ENCODE data around the gene STARD13. TPM values are rescaled to one million over a fixed set of nuclear protein-coding genes. Genes with fewer than 3 reads are reported as not detected.

Gene STARD13
- total RNA-seq, 4 donors from 2014 or later = 52.0 to 114 (median 89.2) TPM

DNA sequence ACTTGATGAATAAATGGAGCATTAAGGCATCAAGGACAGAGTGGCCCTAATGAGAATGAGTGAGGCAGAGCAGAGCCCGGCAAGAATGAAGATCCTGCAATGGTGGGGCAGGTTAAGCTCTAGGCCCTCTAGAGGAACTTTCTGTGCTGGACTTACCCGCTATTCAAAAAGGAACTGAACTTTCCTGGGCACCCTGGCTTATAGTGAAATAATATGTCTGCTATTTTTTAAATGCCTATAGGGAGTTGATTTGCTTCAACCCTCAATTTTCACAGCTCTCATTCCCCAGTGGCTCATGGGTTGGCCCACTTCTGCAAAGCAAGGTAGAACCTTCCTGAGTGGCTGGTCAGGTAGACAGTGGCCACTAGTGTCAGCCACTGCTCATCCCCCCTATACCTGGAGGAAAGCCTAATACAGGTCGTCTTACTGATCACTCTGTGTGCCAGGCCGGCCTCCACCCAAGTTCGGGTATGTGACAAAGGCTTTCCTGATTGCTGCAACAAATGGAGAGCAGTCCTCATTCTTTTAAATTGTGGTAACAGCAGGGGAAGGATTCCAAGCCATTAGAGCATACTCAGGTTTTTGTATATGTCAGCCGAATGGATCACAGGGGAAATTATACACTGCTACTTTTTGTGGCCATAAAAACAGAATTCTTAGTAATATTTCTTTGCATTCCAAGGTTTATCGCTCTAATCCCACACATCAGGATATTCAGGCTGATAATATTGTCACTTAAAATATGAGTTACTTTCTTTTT lies 166.4 kb downstream of the STARD13 start:
- peaks cover 25 to 31% of the 10 kb centered on the region in 2 donors for H3K36me3 ChIP-seq
- no peak for TF ChIP-seq POLR2A (IDR thresholded peaks at IDR 0.05)
- TF ChIP-seq, protein P1, sequence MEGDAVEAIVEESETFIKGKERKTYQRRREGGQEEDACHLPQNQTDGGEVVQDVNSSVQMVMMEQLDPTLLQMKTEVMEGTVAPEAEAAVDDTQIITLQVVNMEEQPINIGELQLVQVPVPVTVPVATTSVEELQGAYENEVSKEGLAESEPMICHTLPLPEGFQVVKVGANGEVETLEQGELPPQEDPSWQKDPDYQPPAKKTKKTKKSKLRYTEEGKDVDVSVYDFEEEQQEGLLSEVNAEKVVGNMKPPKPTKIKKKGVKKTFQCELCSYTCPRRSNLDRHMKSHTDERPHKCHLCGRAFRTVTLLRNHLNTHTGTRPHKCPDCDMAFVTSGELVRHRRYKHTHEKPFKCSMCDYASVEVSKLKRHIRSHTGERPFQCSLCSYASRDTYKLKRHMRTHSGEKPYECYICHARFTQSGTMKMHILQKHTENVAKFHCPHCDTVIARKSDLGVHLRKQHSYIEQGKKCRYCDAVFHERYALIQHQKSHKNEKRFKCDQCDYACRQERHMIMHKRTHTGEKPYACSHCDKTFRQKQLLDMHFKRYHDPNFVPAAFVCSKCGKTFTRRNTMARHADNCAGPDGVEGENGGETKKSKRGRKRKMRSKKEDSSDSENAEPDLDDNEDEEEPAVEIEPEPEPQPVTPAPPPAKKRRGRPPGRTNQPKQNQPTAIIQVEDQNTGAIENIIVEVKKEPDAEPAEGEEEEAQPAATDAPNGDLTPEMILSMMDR (IDR thresholded peaks at IDR 0.05) = peak in 1 of 6 experiments; percentile 17
- 74 to 80% methylated on average over 7 of the region's 7 CpGs for WGBS, 2 donors
- no peaks in the 10 kb centered on the region for H3K9me3 ChIP-seq
- intact Hi-C loops (cut with DNase I) = no loop called here
- no peak overlapping the region for H3K4me3 ChIP-seq (replicated peaks in 1 of 3)
- H3K27ac ChIP-seq = peak overlapping the region; percentile 50 to 74 (median 73)
- no peaks in the 10 kb centered on the region for H3K27me3 ChIP-seq
- DNase-seq = peak; percentile 49 to 57
- H3K4me1 ChIP-seq = peaks cover 27 to 36% of the 10 kb centered on the region in 2 donors

DNA sequence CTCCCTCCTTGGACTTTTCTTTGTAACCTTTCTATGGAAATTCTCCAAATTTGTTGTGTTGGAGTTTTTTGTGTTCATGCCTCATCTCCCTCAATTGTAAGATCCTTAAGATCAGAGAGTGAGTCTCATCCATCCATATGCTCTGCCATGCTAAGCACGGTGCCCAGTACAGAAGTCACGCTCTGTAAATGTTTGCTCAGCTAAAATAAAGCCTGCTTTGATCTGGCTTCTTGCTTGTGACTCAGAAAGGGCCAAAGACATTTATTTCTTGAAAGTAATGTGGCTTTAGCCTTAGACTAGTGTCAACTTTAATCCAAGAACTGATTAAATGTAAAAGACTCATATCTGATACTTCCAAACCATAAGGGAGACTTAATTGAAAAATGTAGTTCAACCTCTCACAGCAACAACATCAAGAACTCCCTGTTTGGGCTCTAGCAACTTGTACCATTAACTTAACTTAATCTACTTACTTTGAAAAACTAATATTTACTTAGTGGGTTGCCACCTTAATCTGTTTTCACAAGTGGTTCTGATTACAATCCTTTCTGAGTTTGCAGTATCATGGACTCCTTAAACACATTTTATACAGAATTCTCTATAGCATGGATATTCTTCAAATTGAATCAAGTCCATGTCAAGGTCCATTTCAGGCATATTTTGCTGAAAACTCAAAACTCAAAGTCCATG lies 169.1 kb downstream of the STARD13 start:
- 90 to 92% methylated on average over 2 of the region's 2 CpGs for WGBS, 2 donors
- no peak for DNase-seq
- intact Hi-C loops (cut with DNase I) = no loop called here
- no peaks in the 10 kb centered on the region for H3K27me3 ChIP-seq
- no peak overlapping the region for H3K4me3 ChIP-seq (replicated peaks in 1 of 3)
- TF ChIP-seq POLR2A (IDR thresholded peaks at IDR 0.05) = no peak
- peaks cover 39 to 57% of the 10 kb centered on the region in 2 donors for H3K36me3 ChIP-seq
- no peaks in the 10 kb centered on the region for H3K9me3 ChIP-seq
- peak overlapping the region in 1 of 3 donors; percentile 33 for H3K27ac ChIP-seq
- peaks cover 17 to 24% of the 10 kb centered on the region in 2 donors for H3K4me1 ChIP-seq

DNA sequence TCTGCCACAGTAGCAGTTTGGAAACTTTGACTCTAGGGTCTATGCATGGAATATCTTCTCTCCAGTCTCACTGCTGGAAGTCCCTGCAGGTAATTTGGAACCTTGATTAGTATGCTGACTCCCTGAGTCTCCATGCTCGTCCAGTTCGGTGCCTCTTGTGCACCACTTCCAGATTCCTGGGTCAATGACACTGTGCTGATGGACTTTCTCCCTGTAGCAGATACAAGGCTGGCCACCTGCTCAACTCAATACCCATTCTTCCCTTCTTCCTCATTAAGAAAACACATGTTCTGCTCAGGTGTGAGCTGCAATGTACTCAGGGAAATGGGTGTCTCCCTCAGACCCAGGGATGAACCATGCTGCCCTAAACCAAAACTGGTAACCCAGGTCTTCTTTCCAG lies 170.3 kb downstream of the STARD13 start:
- peaks cover 17 to 33% of the 10 kb centered on the region in 2 donors for H3K4me1 ChIP-seq
- peak overlapping the region in 1 of 3 donors; percentile 33 for H3K27ac ChIP-seq
- H3K36me3 ChIP-seq = peaks cover 41 to 60% of the 10 kb centered on the region in 2 donors
- intact Hi-C loops (cut with DNase I) = no loop called here
- no peak for DNase-seq
- no peak for TF ChIP-seq POLR2A (IDR thresholded peaks at IDR 0.05)
- TF ChIP-seq, protein P1 (IDR thresholded peaks at IDR 0.05) = no peak
- H3K4me3 ChIP-seq (replicated peaks in 1 of 3) = no peak overlapping the region
- WGBS, 2 donors = 90 to 93% methylated on average over 2 of the region's 2 CpGs
- no peaks in the 10 kb centered on the region for H3K27me3 ChIP-seq
- H3K9me3 ChIP-seq = no peaks in the 10 kb centered on the region

DNA sequence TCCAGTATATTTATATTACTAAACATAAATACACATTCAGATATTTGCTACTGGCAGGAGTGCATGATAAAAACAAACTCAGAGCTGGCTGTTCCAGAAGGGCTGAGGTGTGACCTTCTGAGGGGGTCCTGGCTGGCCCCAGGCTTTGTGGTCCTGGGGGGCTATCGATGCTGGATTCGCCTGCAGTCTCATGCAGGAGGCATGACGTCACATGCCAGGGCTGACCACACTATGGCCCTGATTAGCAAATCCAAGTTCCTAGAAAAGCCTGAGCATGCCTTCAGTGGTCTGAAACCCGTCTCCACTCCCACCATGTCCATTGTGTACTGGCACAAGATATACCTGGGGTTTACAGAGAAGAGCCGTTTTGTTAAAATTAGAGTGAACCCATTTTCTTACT lies 171.4 kb downstream of the STARD13 start:
- no peaks in the 10 kb centered on the region for H3K9me3 ChIP-seq
- intact Hi-C loops (cut with DNase I) = no loop called here
- TF ChIP-seq, protein P1 (IDR thresholded peaks at IDR 0.05) = no peak
- no peak for TF ChIP-seq POLR2A (IDR thresholded peaks at IDR 0.05)
- WGBS, 2 donors = 91 to 98% methylated on average over 5 of the region's 5 CpGs
- H3K4me3 ChIP-seq (replicated peaks in 1 of 3) = no peak overlapping the region
- peaks cover 8 to 30% of the 10 kb centered on the region in 2 donors for H3K4me1 ChIP-seq
- H3K36me3 ChIP-seq = peaks cover 50 to 69% of the 10 kb centered on the region in 2 donors
- DNase-seq = no peak
- no peak overlapping the region for H3K27ac ChIP-seq
- no peaks in the 10 kb centered on the region for H3K27me3 ChIP-seq

DNA sequence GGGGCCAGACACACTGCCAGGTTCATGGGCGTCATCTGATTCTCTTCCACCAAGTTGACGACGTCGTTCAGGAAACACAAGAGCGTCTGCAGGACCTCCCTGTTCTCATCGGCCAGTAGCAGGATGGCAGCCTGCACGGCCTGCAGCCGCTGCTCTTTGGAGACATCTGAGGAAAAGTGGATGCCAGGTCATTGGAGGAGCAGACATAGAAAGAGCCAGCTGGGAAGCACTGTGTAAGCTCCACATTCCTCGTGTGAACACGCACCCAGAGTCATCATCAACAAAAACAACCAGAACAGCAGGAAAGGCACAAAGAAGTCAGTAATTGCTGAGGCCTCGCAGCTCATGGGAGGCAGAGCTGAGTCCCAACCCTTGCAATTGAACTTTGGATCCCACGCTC lies 172.8 kb downstream of the STARD13 start:
- Histone ChIP-seq H3K27me3 (no peaks in the 10 kb centered on the region), H3K4me1 (peaks cover 0 to 21% of the 10 kb centered on the region in 2 donors), H3K36me3 (peaks cover 57 to 74% of the 10 kb centered on the region in 2 donors), H3K4me3 (replicated peaks in 1 of 3) (no peak overlapping the region), H3K9me3 (no peaks in the 10 kb centered on the region), H3K27ac (no peak overlapping the region)
- intact Hi-C loops (cut with DNase I) = no loop called here
- TF ChIP-seq, protein P1 (IDR thresholded peaks at IDR 0.05) = no peak
- 80 to 86% methylated on average over 12 of the region's 12 CpGs for WGBS, 2 donors
- DNase-seq = no peak
